ENCODE results near the gene COMTD1.

COMTD1 gene

DNA sequence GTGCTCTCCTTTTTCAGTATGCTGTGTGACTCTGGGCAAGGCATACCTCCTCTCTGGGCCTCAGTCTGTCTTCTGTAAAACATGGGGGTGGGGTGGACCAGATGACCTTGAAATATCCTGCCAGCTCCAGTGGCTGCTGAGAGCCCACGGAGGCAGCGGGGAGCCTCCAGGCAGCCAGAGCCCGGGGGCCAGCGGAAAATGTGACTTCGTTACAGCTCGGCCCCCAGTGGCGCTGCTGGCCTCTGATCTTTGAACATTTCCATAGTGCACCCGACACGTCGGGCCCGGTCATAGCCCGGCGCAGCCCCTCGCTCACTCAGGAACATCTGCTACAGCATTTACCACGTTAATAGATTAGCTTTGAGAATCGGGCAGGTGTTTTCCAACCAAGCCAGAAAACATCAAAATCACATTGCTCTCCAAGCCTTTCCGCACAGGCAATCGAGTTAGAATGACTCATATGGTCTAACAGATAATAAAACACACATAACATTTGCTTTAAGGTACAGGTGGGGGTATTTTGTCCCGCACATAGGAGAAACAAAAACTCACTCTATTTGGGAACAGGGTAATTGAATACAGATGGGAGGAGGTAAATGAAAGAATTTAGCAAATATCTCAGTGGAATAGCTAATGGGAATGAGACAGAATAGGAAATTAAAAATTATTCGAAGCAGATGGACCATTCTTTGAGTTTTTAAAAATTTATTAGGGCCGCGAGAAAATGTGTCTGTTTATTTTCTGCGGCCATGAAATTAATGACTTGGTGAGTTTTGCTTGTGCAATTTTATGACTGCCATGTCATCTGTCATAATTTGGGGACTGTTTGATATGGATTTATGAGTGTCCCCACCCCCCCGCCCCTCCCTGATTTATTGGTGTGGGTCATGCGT, 26.3 kb upstream of the COMTD1 start:
- DNase-seq (ENCODE audit: low read depth) = no peak
- TF ChIP-seq, protein P1, sequence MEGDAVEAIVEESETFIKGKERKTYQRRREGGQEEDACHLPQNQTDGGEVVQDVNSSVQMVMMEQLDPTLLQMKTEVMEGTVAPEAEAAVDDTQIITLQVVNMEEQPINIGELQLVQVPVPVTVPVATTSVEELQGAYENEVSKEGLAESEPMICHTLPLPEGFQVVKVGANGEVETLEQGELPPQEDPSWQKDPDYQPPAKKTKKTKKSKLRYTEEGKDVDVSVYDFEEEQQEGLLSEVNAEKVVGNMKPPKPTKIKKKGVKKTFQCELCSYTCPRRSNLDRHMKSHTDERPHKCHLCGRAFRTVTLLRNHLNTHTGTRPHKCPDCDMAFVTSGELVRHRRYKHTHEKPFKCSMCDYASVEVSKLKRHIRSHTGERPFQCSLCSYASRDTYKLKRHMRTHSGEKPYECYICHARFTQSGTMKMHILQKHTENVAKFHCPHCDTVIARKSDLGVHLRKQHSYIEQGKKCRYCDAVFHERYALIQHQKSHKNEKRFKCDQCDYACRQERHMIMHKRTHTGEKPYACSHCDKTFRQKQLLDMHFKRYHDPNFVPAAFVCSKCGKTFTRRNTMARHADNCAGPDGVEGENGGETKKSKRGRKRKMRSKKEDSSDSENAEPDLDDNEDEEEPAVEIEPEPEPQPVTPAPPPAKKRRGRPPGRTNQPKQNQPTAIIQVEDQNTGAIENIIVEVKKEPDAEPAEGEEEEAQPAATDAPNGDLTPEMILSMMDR (IDR thresholded peaks at IDR 0.05; ENCODE audit: control insufficient read depth, insufficient read depth, low read depth, low read length, missing control alignments) = no peak

DNA sequence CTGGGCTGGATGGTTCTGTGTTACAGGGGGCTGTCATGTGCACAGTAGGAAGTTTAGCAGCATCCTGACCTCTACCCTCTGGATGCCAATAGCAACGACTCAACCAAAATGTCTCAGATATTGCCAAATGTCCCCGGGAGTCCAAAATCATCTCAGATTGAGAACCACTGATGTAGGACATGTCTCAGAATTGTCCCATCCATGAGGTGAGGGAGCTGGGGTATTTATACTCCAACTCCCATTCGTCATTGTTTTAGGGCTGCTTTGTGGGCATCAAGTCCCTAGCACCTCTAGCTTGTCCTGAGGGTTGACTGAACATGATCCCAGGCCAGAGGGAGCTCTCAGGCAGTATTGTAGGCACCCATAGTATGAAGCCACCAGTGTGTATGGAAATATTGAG, 25.2 kb upstream of the COMTD1 start:
- no peak for DNase-seq (ENCODE audit: low read depth)
- no peak overlapping the region for H3K4me3 ChIP-seq (ENCODE audit: control insufficient read depth, low read depth, low read length)
- TF ChIP-seq, protein P1 (IDR thresholded peaks at IDR 0.05; ENCODE audit: control insufficient read depth, insufficient read depth, low read depth, low read length, missing control alignments) = no peak

More for the DNA sequence above, 26.3 kb upstream of the COMTD1 start:
- H3K4me3 ChIP-seq (ENCODE audit: control insufficient read depth, low read depth, low read length) = no peak overlapping the region

DNA sequence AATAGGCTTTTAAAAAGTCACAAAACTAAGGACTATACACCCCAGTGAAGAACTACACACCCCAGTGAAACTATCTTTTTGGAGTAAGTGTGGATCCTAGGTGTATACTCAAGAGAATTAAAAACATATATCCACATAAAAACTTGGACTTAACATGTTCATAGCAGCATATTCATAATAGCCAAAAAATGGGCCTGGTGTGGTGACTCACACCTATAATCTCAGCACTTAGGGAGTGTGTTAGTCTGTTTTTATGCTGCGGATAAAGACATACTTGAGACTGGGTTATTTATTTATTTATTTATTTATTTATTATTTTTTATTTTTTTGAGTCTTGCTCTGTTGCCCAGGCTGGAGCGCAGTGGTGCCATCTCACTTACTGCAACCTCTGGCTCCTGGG, 19.0 kb upstream of the COMTD1 start:
- no peak for DNase-seq (ENCODE audit: low read depth)
- H3K4me3 ChIP-seq (ENCODE audit: control insufficient read depth, low read depth, low read length) = no peak overlapping the region
- TF ChIP-seq, protein P1 (IDR thresholded peaks at IDR 0.05; ENCODE audit: control insufficient read depth, insufficient read depth, low read depth, low read length, missing control alignments) = no peak

DNA sequence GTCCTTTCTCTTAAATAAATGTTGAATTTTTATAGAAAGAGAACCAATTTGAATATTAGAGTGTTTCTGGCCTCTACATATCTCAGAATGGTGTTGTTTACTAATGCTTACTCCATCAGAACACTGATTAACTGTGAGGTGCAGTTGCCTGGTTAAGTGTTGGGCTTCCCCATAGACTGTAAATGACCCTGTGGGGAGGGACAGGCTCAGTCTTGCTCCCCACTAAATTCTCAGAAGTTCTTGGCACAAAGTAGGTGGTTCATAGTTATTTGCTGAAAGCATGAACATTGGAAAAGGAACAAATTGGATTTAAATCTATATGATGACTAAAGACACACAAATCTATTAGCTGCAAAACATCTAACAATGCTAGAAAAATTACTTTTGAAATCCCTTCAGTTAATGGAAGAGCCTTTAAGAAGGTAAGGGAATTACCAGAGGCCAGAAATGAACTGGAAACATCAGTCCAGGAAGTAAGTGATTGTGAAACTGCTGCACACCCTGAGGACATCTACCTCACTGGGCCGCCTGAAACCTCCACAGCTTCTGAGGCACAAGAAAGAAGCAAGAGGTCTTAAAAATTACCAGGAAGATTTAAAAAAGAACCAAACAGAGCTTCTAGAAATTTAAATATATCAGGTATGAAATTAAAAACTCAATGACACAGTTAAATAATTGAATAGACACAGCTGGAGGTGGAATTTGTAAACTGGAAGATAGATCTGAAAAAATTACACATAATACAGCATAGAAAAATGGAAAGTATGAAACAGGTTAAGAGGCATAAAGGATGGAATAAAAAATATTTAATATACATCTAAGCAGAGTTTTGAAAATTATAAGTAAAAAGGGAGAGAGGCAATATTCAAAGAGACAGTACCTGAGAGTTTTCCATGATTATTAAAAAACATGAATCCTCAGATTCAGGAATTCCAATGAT, 17.8 kb upstream of the COMTD1 start:
- TF ChIP-seq, protein P1 (IDR thresholded peaks at IDR 0.05; ENCODE audit: control insufficient read depth, insufficient read depth, low read depth, low read length, missing control alignments) = no peak
- DNase-seq (ENCODE audit: low read depth) = no peak
- no peak overlapping the region for H3K4me3 ChIP-seq (ENCODE audit: control insufficient read depth, low read depth, low read length)

DNA sequence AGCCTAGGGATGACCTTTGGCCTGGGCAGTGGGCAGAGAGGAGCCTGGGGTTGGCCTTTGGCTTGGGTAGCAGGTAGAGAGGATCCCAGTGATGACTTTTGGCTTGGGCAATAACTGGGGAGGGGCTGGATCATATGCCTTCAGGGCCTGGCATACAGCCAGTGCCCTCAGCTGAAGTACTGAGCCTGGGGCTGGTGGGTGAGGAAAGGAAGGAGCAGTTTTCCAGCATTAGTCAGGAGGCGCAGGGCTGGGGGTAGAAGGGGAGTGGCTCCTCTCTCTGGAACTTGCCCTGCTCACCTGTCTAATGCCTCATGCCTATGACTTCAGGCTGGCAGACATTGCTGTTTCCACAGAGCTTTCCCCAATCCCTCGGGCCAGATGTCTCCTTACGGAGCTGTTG, 15.2 kb upstream of the COMTD1 start:
- H3K4me3 ChIP-seq (ENCODE audit: control insufficient read depth, low read depth, low read length) = no peak overlapping the region
- TF ChIP-seq, protein P1 (IDR thresholded peaks at IDR 0.05; ENCODE audit: control insufficient read depth, insufficient read depth, low read depth, low read length, missing control alignments) = no peak
- DNase-seq (ENCODE audit: low read depth) = no peak

DNA sequence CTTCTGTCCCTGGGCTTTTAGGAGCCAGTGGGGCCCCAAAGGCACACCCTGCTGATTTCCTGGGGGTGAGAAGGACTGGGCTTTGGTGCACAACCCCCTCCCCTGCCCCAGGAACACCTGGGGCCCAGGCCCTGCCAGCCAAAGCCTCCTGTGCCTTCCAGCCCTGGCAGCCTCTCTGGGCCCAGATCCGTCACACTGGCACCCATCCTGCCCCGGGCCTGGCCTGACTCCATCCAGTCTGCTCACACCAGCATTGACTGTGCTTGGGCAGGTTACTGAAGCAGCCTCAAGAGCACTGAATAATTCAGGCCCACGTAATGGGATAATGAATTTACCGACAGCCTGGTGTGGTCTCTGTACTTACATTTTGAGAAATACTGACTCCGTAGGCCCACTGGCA, 12.0 kb upstream of the COMTD1 start:
- TF ChIP-seq, protein P1 (IDR thresholded peaks at IDR 0.05; ENCODE audit: control insufficient read depth, insufficient read depth, low read depth, low read length, missing control alignments) = no peak
- DNase-seq (ENCODE audit: low read depth) = no peak
- H3K4me3 ChIP-seq (ENCODE audit: control insufficient read depth, low read depth, low read length) = no peak overlapping the region
